Prostate gland (tissue), 2 donors: Measurements from ENCODE around the gene ACTL8.

Experiments
- POLR2A ChIP-seq: fragments of 450-650 bp; IDR thresholded peaks from one replicate; pipeline ENCODE4 v1.6.1; 2016; ENCODE audit warnings: antibody characterized with exemption, mild to moderate bottlenecking
- POLR2AphosphoS5 ChIP-seq: sonication (generic); formaldehyde crosslinking; IDR thresholded peaks from one replicate; pipeline ENCODE4 v1.6.1; 2017; ENCODE audit warnings: antibody characterized with exemption
- TF ChIP-seq, protein P1 (sequence below), 4 experiments: fragments of 200-600 bp in 2 of 4; fragments of 450-650 bp in 2 of 4; sonication (generic) in 2 of 4; IDR thresholded peaks; 1 replicate in 3 of 4; 2 replicates in 1 of 4; pipeline ENCODE4 v1.5.1; 2016 to 2019; ENCODE audit warnings: antibody characterized with exemption in 4 of 4, mild to moderate bottlenecking in 2 of 4, moderate library complexity in 2 of 4

DNA sequence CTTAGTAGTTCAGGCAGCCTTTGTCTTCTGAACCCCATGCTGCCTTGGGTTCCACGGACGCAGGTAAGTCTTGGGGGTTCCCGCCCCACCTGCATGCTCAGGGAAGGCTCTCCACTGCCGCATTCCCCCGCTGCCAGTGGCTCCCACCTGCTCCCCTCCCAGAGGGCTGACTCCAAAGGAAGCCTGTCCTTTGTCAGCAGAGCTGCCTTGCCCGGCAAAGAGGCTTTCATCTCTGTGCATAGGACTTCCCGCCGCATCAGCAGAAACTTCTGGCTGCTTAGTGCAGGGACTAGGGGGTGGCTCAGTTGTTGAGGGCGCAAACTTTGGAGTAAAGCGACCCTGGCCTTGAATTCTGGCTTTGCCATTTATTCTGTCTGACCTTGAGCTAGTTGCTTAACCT is 25.2 kb upstream of the ACTL8 start:
- no peak for TF ChIP-seq POLR2AphosphoS5
- TF ChIP-seq, protein P1, sequence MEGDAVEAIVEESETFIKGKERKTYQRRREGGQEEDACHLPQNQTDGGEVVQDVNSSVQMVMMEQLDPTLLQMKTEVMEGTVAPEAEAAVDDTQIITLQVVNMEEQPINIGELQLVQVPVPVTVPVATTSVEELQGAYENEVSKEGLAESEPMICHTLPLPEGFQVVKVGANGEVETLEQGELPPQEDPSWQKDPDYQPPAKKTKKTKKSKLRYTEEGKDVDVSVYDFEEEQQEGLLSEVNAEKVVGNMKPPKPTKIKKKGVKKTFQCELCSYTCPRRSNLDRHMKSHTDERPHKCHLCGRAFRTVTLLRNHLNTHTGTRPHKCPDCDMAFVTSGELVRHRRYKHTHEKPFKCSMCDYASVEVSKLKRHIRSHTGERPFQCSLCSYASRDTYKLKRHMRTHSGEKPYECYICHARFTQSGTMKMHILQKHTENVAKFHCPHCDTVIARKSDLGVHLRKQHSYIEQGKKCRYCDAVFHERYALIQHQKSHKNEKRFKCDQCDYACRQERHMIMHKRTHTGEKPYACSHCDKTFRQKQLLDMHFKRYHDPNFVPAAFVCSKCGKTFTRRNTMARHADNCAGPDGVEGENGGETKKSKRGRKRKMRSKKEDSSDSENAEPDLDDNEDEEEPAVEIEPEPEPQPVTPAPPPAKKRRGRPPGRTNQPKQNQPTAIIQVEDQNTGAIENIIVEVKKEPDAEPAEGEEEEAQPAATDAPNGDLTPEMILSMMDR (IDR thresholded peaks at IDR 0.05): no peak
- TF ChIP-seq POLR2A: no peak
